ENCODE results near the gene PTPRD. TPM values are rescaled to one million over a fixed set of nuclear protein-coding genes. Genes with fewer than 3 reads are reported as not detected.

Gene PTPRD
- total and polyA plus RNA-seq, 2 of the 4 experiments (the other 2 are of a cell fraction), result 0.07 to 0.18 TPM

- Histone ChIP-seq H4K20me1 (ENCODE audit: insufficient read depth, low read length) (no peaks in the 10 kb centered on the region), H3K4ac (ENCODE audit: low read depth, low read length) (no peak overlapping the region), H2BK5ac (ENCODE audit: low read depth, low read length, poor library complexity, severe bottlenecking) (no peak overlapping the region), H2AFZ (replicated peaks; ENCODE audit: low read length, poor library complexity) (no peak overlapping the region), H3K79me1 (ENCODE audit: low read depth in 1 of 2, low read length in 2 of 2) (no peaks in the 10 kb centered on the region), H3K14ac (replicated peaks; ENCODE audit: low read depth, low read length) (no peak overlapping the region), H3K27me3 (ENCODE audit: control insufficient read depth, insufficient read depth, low read length) (no peaks in the 10 kb centered on the region), H4K5ac (ENCODE audit: low read depth, low read length) (no peak overlapping the region), H3K23ac (ENCODE audit: low read depth, low read length) (no peak overlapping the region), H3K4me2 (ENCODE audit: low read depth, low read length) (no peak overlapping the region), H2BK120ac (ENCODE audit: low read depth, low read length) (no peak overlapping the region), H2BK15ac (ENCODE audit: low read depth, low read length) (no peak overlapping the region), H3K9me3 (ENCODE audit: control insufficient read depth, insufficient read depth, low read length) (peaks cover 3% of the 10 kb centered on the region; the same call in 1 of the 2 replicates), H3K4me3 (ENCODE audit: insufficient read depth, low read depth, low read length) (no peak overlapping the region), H3K36me3 (ENCODE audit: control insufficient read depth, insufficient read depth, low read length) (no peaks in the 10 kb centered on the region), H3K18ac (ENCODE audit: low read depth, low read length) (no peak overlapping the region), H3K9me1 (ENCODE audit: insufficient read depth, low read length) (no peaks in the 10 kb centered on the region), H3K9ac (ENCODE audit: low read depth, low read length) (no peak overlapping the region), H2AK5ac (ENCODE audit: low read depth, low read length) (no peak overlapping the region), H3K4me1 (ENCODE audit: control insufficient read depth, insufficient read depth, low read length) (no peaks in the 10 kb centered on the region), H2AK9ac (replicated peaks; ENCODE audit: low read depth, low read length, poor library complexity) (no peak overlapping the region), H2BK20ac (ENCODE audit: low read depth, low read length) (no peak overlapping the region), H3K56ac (ENCODE audit: extremely low read depth, insufficient read depth, low read length) (no peak overlapping the region), H4K8ac (ENCODE audit: low read depth in 2 of 2, low read length in 2 of 2) (no peak overlapping the region), H3K27ac (ENCODE audit: insufficient read depth, low read length) (no peak overlapping the region), H4K91ac (ENCODE audit: insufficient read depth, low read depth, low read length) (no peak overlapping the region)
- ChIA-PET CTCF (no interaction called here), POLR2A (ENCODE audit: unreplicated experiment) (no interaction called here)
- 60% methylated on average over 1 of the region's 2 CpGs; no CpG with 5 or more reads in 1 of the 2 experiments for WGBS, 2 experiments (ENCODE audit: extremely low coverage in 2 of 2, insufficient read length in 1 of 2)
- intact Hi-C loops (cut with micrococcal nuclease) (no loop called here), in situ Hi-C loops (cut with MboI; ENCODE audit: low sequenced_read_pairs) (no loop called here), dilution Hi-C loops (cut with HindIII; ENCODE audit: low sequenced_read_pairs, unreplicated experiment) (no loop called here)
- no peak for ATAC-seq (ENCODE audit: low read depth)
- peak; percentile 0 for DNase-seq
- TF ChIP-seq POLR2A (IDR thresholded peaks at IDR 0.05; ENCODE audit: low read depth, low read length), result no peak
- no peak for TF ChIP-seq CEBPB (IDR thresholded peaks at IDR 0.05; ENCODE audit: low read depth, low read length)
- no peak for TF ChIP-seq ELK1 (IDR thresholded peaks at IDR 0.05; ENCODE audit: borderline replicate concordance, low read depth, low read length)
- no peak for TF ChIP-seq NFE2L2 (IDR thresholded peaks at IDR 0.05; ENCODE audit: low read depth, low read length)
- TF ChIP-seq MAZ (IDR thresholded peaks at IDR 0.05; ENCODE audit: borderline replicate concordance, low read depth, low read length), result no peak
- no peak for TF ChIP-seq CTCF (conservative IDR thresholded peaks at IDR 0.05; ENCODE audit: low read depth, low read length)
- no peak for TF ChIP-seq RCOR1 (IDR thresholded peaks at IDR 0.05; ENCODE audit: insufficient replicate concordance, low read length)
- TF ChIP-seq MAFK (IDR thresholded peaks at IDR 0.05; ENCODE audit: low read depth, low read length), result no peak
- no peak for TF ChIP-seq FOS (IDR thresholded peaks at IDR 0.05; ENCODE audit: low read depth, low read length)
- no peak for TF ChIP-seq SMC3 (IDR thresholded peaks at IDR 0.05; ENCODE audit: low read depth, low read length)
- no peak for TF ChIP-seq USF2 (IDR thresholded peaks at IDR 0.05; ENCODE audit: low read depth, low read length)
- TF ChIP-seq RAD21 (IDR thresholded peaks at IDR 0.05; ENCODE audit: low read length), result no peak
- TF ChIP-seq RFX5 (IDR thresholded peaks at IDR 0.05; ENCODE audit: low read depth, low read length), result no peak
- TF ChIP-seq CHD1 (IDR thresholded peaks at IDR 0.05; ENCODE audit: low read depth, low read length), result no peak
- TF ChIP-seq BHLHE40 (IDR thresholded peaks at IDR 0.05; ENCODE audit: low read depth, low read length), result no peak
- TF ChIP-seq MXI1 (IDR thresholded peaks at IDR 0.05; ENCODE audit: borderline replicate concordance, low read depth, low read length), result no peak
- no TSS peak for BruUV-seq (replicated peaks)
These were observed 2054.6 kb downstream of the PTPRD start for GRCh38 chr9:8558176-8558575.
